Eye (tissue), 1 donor: Measurements from ENCODE around the gene MLLT10.

Source experiments
- DNase-seq: peaks from one replicate; pipeline ENCODE4 v3.0.0-alpha.2; 2015

MLLT10 gene

DNA sequence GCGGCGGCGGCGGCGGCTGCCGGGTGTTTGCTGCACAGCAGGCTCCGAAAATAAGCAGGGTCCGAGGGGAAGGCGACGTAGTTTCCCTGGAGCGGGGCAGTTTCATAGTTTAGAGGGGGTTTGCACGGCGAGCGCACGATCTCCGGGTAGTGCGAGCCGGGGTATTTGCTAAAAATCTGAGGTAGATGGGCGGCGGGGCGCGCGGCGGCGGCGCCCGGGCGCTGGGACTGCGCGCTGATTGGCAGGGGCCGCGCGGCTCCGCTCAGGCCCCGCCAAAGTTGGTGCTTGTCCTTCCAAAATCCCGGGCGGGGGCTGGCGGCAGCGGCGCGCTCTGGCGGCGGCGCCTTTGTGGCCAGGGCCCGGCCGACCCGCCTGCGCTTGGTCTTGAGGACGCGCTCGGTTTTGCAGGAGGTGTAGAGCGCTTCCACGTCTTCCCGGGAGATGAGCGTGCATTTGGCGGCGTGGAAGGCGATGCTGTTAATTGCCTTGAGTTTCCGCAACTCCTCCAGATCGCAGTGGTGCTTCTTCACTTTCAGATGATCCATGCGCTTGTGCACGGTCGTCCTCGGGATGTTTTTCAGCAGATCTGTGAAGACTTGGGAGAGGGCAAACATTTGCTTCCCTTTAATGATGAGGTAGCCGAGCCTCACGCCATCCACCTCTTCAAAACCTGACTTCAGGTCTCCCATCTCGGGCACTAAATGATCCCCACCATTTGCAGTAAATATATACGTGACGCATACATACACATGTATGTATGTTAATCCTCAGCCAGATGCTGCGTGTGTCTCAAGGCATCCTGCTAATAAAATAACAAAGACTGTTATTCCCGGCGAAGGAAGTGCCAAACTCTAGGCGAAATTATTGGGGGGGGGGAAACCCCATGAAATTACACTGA is 16.6 kb upstream of the MLLT10 start:
- DNase-seq, result peak; percentile 87

GRCh38 chr10:21518149-21518640 is 15.8 kb upstream of the MLLT10 start:
- peak; percentile 94 for DNase-seq

DNA sequence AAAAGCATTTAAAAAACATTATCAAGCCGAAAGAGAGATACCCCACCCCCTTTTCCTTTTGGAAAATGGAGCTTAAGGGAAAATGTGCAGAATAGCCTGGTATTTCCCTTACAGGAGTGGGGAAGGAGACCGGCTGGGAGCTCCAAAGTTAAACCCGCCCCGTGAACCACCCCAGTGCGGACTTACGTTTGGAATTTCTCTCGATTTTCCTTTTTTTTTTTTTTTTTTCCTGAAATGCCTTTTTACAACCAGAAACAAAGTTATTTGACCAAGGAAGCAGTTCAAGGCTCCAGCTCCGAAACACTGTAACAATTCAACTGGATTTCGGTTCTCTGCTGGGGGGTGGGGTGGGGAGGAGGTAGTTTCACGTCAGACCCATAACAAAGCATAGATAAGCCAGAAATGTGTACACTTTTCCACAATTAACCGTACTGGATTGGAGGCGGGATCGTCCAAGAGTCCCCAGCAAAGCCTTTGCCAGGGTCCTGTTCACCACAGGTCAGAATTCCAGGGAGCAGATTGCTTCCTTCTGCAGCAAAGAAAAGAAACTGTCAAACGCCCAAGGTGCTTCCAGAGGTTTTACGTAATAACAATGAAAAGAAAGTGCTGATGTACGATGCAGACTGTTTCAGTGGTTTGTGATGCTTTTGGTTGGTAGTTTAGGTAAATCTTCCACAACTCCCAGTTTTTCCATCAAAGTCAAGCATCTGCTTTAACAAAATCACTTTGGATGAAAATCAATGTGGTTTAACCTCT is 15.2 kb upstream of the MLLT10 start:
- DNase-seq, result peak; percentile 82

DNA sequence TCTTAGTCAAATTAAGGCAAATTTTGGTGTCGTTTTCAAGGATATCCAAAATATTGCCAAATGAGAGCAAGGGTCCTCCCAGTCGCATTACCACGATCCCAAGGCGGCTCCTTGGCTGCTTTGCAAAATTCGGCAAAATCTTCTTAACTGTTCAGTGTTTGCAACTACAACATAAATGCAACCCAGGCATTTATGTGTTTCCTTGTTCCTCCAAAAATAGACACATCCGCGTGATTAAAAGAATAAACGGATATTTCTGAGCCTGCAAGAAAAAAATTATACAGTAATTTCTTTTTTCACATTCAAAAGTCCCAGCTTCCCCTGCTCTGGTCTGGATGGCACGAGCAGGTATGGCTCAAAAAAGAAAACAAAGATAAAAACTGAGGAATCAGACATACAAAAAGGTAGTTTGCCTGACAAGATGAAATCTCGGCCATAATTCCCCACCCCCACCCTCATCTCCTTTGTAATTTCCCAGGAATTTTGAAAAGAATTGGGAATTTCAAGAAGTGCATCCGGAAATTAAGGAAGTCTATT is 14.6 kb upstream of the MLLT10 start:
- no peak for DNase-seq

- DNase-seq, result peak; percentile 92
These were observed 14.0 kb upstream of the MLLT10 start for GRCh38 chr10:21519941-21520436.

GRCh38 chr10:21520509-21520908 is 13.5 kb upstream of the MLLT10 start:
- peak; percentile 62 for DNase-seq

DNA sequence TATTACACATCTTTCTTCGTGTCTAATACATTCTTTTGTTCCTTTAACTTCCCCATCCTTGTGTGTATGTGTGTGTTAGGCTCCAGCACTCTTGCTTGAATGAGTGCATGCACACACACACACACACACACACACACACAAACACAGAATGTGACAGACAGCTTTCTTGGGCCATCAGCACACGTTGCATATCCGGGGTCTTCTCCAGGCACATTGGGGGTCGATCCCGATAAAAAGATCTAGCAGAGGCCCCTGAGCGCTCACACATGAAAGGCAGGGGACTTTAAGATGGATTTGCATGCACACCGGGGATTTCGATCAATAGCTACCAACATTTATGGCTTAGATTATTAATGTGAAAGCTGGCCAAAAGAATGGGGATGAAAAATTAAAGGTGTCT is 13.1 kb upstream of the MLLT10 start:
- DNase-seq, result peak; percentile 85

GRCh38 chr10:21521751-21522533 is 12.1 kb upstream of the MLLT10 start:
- peak; percentile 72 for DNase-seq

- peak; percentile 69 for DNase-seq
These were observed 11.2 kb upstream of the MLLT10 start for GRCh38 chr10:21522631-21523406.

GRCh38 chr10:21523557-21524008 is 10.4 kb upstream of the MLLT10 start:
- peak; percentile 86 for DNase-seq

DNA sequence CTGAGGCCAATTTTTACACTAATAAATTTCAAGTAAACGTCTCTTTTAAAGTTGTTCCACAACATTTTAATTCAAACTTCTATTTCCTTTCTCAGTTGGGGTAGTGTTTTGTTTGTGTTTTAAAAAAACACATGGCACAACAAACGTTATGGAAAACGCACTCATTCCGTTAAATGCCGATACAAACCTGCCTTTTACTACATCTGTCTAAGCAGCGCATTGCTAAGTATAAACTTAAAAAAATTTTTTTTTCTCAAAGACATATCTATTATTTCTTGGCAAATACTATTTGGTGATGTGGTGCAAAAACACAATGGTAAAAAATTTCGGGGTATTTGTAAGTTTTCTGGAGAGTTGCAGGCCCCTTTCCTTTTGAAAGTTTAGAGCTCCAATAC is 9.9 kb upstream of the MLLT10 start:
- DNase-seq, result no peak

GRCh38 chr10:21524526-21525366 is 9.3 kb upstream of the MLLT10 start:
- peak; percentile 90 for DNase-seq

- DNase-seq, result peak; percentile 97
These were observed 8.5 kb upstream of the MLLT10 start, which contains the start of gene SKIDA1 for GRCh38 chr10:21525367-21526187. Gene SKIDA1 (minus strand): TSS chr10:21525682. CDS start chr10:21517822, 7,860 bp downstream.

GRCh38 chr10:21526188-21526859 is 7.7 kb upstream of the MLLT10 start:
- DNase-seq, result peak; percentile 96

DNA sequence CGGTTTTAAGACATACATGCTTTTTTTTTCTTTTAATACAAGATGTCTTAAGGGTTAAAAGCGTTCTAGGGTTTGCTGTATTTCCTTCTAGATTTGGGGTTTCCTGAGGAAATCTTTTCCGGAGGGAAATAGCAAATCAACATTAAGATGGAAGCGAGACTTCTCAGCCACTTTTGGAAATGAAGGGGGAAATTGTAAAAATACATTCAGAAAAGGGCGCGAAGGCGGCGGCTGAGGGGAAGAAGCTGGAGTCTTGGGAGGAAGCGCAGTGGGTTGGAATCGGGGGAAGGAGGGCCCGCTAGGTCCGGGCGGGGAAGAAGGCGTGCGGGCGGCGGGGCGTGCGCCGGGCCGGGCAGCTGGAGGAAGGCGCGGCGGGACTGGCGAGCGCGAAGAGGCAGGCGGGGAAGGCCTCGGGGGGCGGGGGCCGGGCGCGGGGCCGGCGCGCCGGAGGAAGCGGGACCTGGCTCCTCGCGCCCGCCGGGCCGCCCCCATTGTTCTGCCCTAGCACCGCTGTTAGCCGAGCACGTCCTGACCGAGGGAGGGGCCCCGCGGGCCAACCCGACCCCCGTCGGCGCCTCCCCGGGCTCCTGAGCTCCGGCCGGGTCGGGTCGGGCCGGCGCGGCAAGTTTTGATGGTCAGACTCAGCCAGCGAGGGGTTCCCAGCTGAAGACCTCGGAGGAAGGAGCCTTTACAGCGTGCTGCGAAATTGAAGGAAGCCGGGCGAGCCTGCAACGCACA is 7.0 kb upstream of the MLLT10 start:
- DNase-seq, result peak; percentile 86

GRCh38 chr10:21527598-21528235 is 6.3 kb upstream of the MLLT10 start:
- peak; percentile 88 for DNase-seq

- peak; percentile 83 for DNase-seq
These were observed 5.6 kb upstream of the MLLT10 start for GRCh38 chr10:21528236-21529031.
